Neural cell (in vitro differentiated cells): Measurements from ENCODE around the gene FOXL3. TPM values are rescaled to one million over a fixed set of nuclear protein-coding genes. Genes with fewer than 3 reads are reported as not detected.

Experiments
- H2AFZ ChIP-seq: fragments of 200-600, 300-800 bp; sonication (generic), shearing (Covaris generic); 2 replicates; pipeline ENCODE4 v1.6.0; 2014; ENCODE audit warnings: low read depth, mild to moderate bottlenecking, antibody characterized with exemption, low read length, moderate library complexity
- H3F3A ChIP-seq: fragments of 200-600 bp; shearing (Covaris generic); 2 replicates; pipeline ENCODE4 v1.6.1; 2016; ENCODE audit warnings: mild to moderate bottlenecking, moderate library complexity, mixed read lengths, antibody characterized with exemption, low read length; ENCODE audit not compliant: insufficient read depth, poor library complexity, severe bottlenecking
- H3K27ac ChIP-seq: fragments of 200-600, 300-800 bp; sonication (generic), shearing (Covaris generic); 2 replicates; pipeline ENCODE4 v1.5.1; 2014; ENCODE audit warnings: mild to moderate bottlenecking, low read length, moderate library complexity
- H3K27me3 ChIP-seq: fragments of 300-800, 200-600 bp; sonication (generic), shearing (Covaris generic); 2 replicates; pipeline ENCODE4 v1.6.0; 2014; ENCODE audit warnings: mild to moderate bottlenecking, low read depth, low read length, moderate library complexity; ENCODE audit not compliant: insufficient read depth
- H3K36me3 ChIP-seq: fragments of 300-800, 200-600 bp; sonication (generic), shearing (Covaris generic); 2 replicates; pipeline ENCODE4 v1.5.1; 2014; ENCODE audit warnings: mild to moderate bottlenecking, antibody characterized with exemption, low read length, moderate library complexity; ENCODE audit not compliant: insufficient read depth
- H3K4me2 ChIP-seq: fragments of 300-800, 200-600 bp; sonication (generic), shearing (Covaris generic); 2 replicates; pipeline ENCODE4 v1.6.0; 2014; ENCODE audit warnings: mild to moderate bottlenecking, low read length
- H3K4me3 ChIP-seq: fragments of 300-800, 200-600 bp; sonication (generic), shearing (Covaris generic); 2 replicates; pipeline ENCODE4 v1.5.1; 2014; ENCODE audit warnings: mild to moderate bottlenecking, low read length, moderate library complexity
- H3K79me2 ChIP-seq: fragments of 200-600 bp; shearing (Covaris generic); replicated peaks from 2 replicates; pipeline ENCODE4 v1.6.0; 2014; ENCODE audit warnings: mild to moderate bottlenecking, low read length, moderate library complexity; ENCODE audit not compliant: insufficient read depth
- H3K9ac ChIP-seq: fragments of 300-800, 200-600 bp; sonication (generic), shearing (Covaris generic); 2 replicates; pipeline ENCODE4 v1.6.1; 2016; ENCODE audit warnings: mild to moderate bottlenecking, low read length, mixed read lengths
- H3K9me2 ChIP-seq: fragments of 200-600 bp; shearing (Covaris generic); 2 replicates; pipeline ENCODE4 v1.6.1; 2016; ENCODE audit warnings: mild to moderate bottlenecking, low read length, mixed read lengths; ENCODE audit not compliant: insufficient read depth
- H3K9me3 ChIP-seq: fragments of 200-600, 300-800 bp; sonication (generic), shearing (Covaris generic); 2 replicates; pipeline ENCODE4 v1.6.1; 2016; ENCODE audit warnings: mild to moderate bottlenecking, mixed run types, low read length, moderate library complexity, mixed read lengths
- H4K20me1 ChIP-seq: fragments of 200-600 bp; shearing (Covaris generic); 2 replicates; pipeline ENCODE4 v1.6.1; 2016; ENCODE audit warnings: mild to moderate bottlenecking, mixed run types; ENCODE audit not compliant: insufficient read depth
- CTCF ChIP-seq: fragments of 450-650 bp; IDR thresholded peaks from 2 replicates; pipeline ENCODE4 v1.5.1; 2014; ENCODE audit warnings: antibody characterized with exemption, mild to moderate bottlenecking, moderate library complexity; ENCODE audit not compliant: poor library complexity, severe bottlenecking
- EP300 ChIP-seq: fragments of 450-650 bp; conservative IDR thresholded peaks from 2 replicates; pipeline ENCODE4 v1.6.1; 2014; ENCODE audit warnings: antibody characterized with exemption, mild to moderate bottlenecking, moderate library complexity; ENCODE audit not compliant: poor library complexity, severe bottlenecking
- EZH2 ChIP-seq: fragments of 200-600, 300-800 bp; shearing (Covaris generic), sonication (generic); IDR thresholded peaks from 2 replicates; pipeline ENCODE4 v1.6.1; 2014; ENCODE audit warnings: antibody characterized with exemption, low read length, borderline replicate concordance, mild to moderate bottlenecking; ENCODE audit not compliant: insufficient read depth, poor library complexity, severe bottlenecking
- MXI1 ChIP-seq: fragments of 450-650 bp; conservative IDR thresholded peaks from 2 replicates; pipeline ENCODE4 v1.6.1; 2014; ENCODE audit warnings: antibody characterized with exemption, mild to moderate bottlenecking; ENCODE audit not compliant: poor library complexity, severe bottlenecking
- POLR2AphosphoS5 ChIP-seq: IDR thresholded peaks from 2 replicates; pipeline ENCODE4 v1.6.1; 2012
- RAD21 ChIP-seq: fragments of 450-650 bp; conservative IDR thresholded peaks from 2 replicates; pipeline ENCODE4 v1.6.1; 2014; ENCODE audit warnings: antibody characterized with exemption, mild to moderate bottlenecking, moderate library complexity
- SMC3 ChIP-seq: fragments of 450-650 bp; conservative IDR thresholded peaks from 2 replicates; pipeline ENCODE4 v1.6.1; 2014; ENCODE audit warnings: antibody characterized with exemption, mild to moderate bottlenecking, moderate library complexity; ENCODE audit not compliant: poor library complexity
- TAF1 ChIP-seq: IDR thresholded peaks from 2 replicates; pipeline ENCODE4 v1.6.1; 2012; ENCODE audit warnings: low read depth
- polyA plus RNA-seq: library from polyadenylated mRNA; depleted of rRNA; stranded (reverse); fragments of >200 nt; gene quantifications from 2 replicates; pipeline ENCODE4 v1.2.3, GENCODE V29; 2014
- TF ChIP-seq, protein P1 (sequence below): IDR thresholded peaks from 2 replicates; pipeline ENCODE4 v1.6.1; 2012; ENCODE audit warnings: borderline replicate concordance

FOXL3 gene
- polyA plus RNA-seq, 1 donor from 2014 or later, result not detected

- H4K20me1 ChIP-seq, result no peaks in the 10 kb centered on the region
- H3K27ac ChIP-seq, result no peak overlapping the region
- H3K9me2 ChIP-seq, result no peaks in the 10 kb centered on the region
- no peaks in the 10 kb centered on the region for H3F3A ChIP-seq
- no peak overlapping the region for H3K4me3 ChIP-seq
- no peak overlapping the region for H3K9ac ChIP-seq
- TF ChIP-seq TAF1 (no peak), MXI1 (no peak), EP300 (no peak), CTCF (no peak), POLR2AphosphoS5 (no peak), SMC3 (no peak), EZH2 (no peak), RAD21 (no peak)
- TF ChIP-seq, protein P1, sequence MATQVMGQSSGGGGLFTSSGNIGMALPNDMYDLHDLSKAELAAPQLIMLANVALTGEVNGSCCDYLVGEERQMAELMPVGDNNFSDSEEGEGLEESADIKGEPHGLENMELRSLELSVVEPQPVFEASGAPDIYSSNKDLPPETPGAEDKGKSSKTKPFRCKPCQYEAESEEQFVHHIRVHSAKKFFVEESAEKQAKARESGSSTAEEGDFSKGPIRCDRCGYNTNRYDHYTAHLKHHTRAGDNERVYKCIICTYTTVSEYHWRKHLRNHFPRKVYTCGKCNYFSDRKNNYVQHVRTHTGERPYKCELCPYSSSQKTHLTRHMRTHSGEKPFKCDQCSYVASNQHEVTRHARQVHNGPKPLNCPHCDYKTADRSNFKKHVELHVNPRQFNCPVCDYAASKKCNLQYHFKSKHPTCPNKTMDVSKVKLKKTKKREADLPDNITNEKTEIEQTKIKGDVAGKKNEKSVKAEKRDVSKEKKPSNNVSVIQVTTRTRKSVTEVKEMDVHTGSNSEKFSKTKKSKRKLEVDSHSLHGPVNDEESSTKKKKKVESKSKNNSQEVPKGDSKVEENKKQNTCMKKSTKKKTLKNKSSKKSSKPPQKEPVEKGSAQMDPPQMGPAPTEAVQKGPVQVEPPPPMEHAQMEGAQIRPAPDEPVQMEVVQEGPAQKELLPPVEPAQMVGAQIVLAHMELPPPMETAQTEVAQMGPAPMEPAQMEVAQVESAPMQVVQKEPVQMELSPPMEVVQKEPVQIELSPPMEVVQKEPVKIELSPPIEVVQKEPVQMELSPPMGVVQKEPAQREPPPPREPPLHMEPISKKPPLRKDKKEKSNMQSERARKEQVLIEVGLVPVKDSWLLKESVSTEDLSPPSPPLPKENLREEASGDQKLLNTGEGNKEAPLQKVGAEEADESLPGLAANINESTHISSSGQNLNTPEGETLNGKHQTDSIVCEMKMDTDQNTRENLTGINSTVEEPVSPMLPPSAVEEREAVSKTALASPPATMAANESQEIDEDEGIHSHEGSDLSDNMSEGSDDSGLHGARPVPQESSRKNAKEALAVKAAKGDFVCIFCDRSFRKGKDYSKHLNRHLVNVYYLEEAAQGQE, result no peak
- H3K79me2 ChIP-seq, result no peaks in the 10 kb centered on the region
- no peak overlapping the region for H2AFZ ChIP-seq
- no peak overlapping the region for H3K4me2 ChIP-seq
- no peaks in the 10 kb centered on the region for H3K27me3 ChIP-seq
- H3K36me3 ChIP-seq, result no peaks in the 10 kb centered on the region
- peaks cover 11% of the 10 kb centered on the region for H3K9me3 ChIP-seq
Measured at GRCh38 chr7:271266-272107, 18.5 kb upstream of the FOXL3 start.

DNA sequence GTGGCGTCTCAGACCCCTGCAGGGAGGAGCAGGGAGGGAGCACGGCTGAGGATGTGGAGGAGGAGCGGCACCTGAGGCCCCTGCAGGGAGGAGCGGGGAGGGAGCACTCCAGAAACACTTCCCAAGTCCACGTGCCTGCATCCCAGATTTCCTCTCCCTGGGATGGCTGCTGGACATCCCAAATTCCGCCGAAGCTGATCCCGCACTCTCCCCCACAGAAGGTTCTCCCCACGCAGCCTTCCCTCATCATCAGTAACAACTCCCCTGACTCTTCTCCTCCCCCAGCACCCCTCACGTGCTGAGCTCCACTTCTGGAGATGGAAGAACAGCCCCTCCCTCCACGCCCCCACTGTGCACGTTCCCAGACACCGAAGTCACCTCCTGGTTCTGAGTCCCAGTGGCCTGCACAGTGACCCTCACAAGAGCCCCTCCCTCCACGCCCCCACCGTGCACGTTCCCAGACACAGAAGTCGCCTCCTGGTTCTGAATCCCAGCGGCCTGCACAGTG is 17.8 kb upstream of the FOXL3 start:
- H3K9me2 ChIP-seq, result no peaks in the 10 kb centered on the region
- peak; percentile 9 for TF ChIP-seq POLR2AphosphoS5
- TF ChIP-seq EP300, result no peak
- H4K20me1 ChIP-seq, result no peaks in the 10 kb centered on the region
- H3K79me2 ChIP-seq, result no peaks in the 10 kb centered on the region
- H2AFZ ChIP-seq, result no peak overlapping the region
- no peak overlapping the region for H3K9ac ChIP-seq
- no peaks in the 10 kb centered on the region for H3F3A ChIP-seq
- H3K36me3 ChIP-seq, result no peaks in the 10 kb centered on the region
- no peak overlapping the region for H3K4me2 ChIP-seq
- H3K4me3 ChIP-seq, result no peak overlapping the region
- no peak overlapping the region for H3K27ac ChIP-seq
- H3K27me3 ChIP-seq, result no peaks in the 10 kb centered on the region
- H3K9me3 ChIP-seq, result peaks cover 11% of the 10 kb centered on the region
